B cell (primary cell): Measurements from ENCODE around the gene PGP. TPM values are rescaled to one million over a fixed set of nuclear protein-coding genes. Genes with fewer than 3 reads are reported as not detected.

Experiments used
- ATAC-seq: fragments of 200-7000 bp; cut with Tn5 transposase; one replicate; pipeline ENCODE4 v1.10.0; 2021; ENCODE audit warnings: low read depth, mild to moderate bottlenecking, moderate number of reproducible peaks, moderate library complexity
- CTCF ChIA-PET: fragments of 350-600 bp; sonication (Branson Sonifier 250); formaldehyde crosslinking; loops from one replicate; lab custom pipeline; 2021; ENCODE audit warnings: antibody characterized with exemption, inconsistent platforms; lab: Charles Lee
- POLR2A ChIA-PET: fragments of 350-600 bp; sonication (Branson Sonifier 250); formaldehyde crosslinking; loops from one replicate; lab custom pipeline; 2021; ENCODE audit warnings: antibody characterized with exemption; lab: Charles Lee
- DNase-seq: peaks from one replicate; pipeline ENCODE4 v3.0.0; 2013
- H2AFZ ChIP-seq: 2 replicates; pipeline ENCODE4 v1.6.1; 2012; ENCODE audit warnings: mild to moderate bottlenecking, low read depth, low read length; ENCODE audit not compliant: insufficient read depth, poor library complexity, severe bottlenecking
- H3K27ac ChIP-seq, 2 donors: 1 replicate in 1 of 2; 2 replicates in 1 of 2; pipeline ENCODE4 v1.5.1; 2012 to 2013; ENCODE audit warnings: low read length in 2 of 2, mild to moderate bottlenecking in 2 of 2, moderate library complexity in 1 of 2
- H3K27me3 ChIP-seq, 4 experiments: fragments of 200-600 bp in 1 of 4; sonication (generic) in 1 of 4; replicated peaks in 1 of 4; 1 replicate in 2 of 4; 2 replicates in 2 of 4; pipeline versions ENCODE4 v1.6.1 to v1.7.0; 2013 to 2016; ENCODE audit warnings: low read length in 3 of 4, mild to moderate bottlenecking in 2 of 4, mixed read lengths in 1 of 4, moderate library complexity in 1 of 4; ENCODE audit not compliant: insufficient read depth in 4 of 4, control insufficient read depth in 3 of 4; ENCODE audit errors: control extremely low read depth in 1 of 4
- H3K36me3 ChIP-seq, 2 experiments: replicated peaks in 1 of 2; 1 replicate in 1 of 2; 2 replicates in 1 of 2; pipeline versions ENCODE4 v1.6.1 to v1.7.1; 2013; ENCODE audit warnings: low read length in 1 of 2; ENCODE audit not compliant: insufficient read depth in 2 of 2, control insufficient read depth in 1 of 2; ENCODE audit errors: control extremely low read depth in 1 of 2, extremely low read depth in 1 of 2
- H3K4me1 ChIP-seq, 2 donors: fragments of 200-600 bp in 1 of 2; sonication (generic) in 1 of 2; 1 replicate in 1 of 2; 2 replicates in 1 of 2; pipeline versions ENCODE4 v1.5.1 to v1.6.1; 2013 to 2017; ENCODE audit warnings: low read length in 2 of 2; ENCODE audit not compliant: control insufficient read depth in 2 of 2, insufficient read depth in 2 of 2
- H3K4me2 ChIP-seq: replicated peaks from 2 replicates; pipeline ENCODE3; 2012; ENCODE audit warnings: mild to moderate bottlenecking, low read depth, low read length; ENCODE audit not compliant: poor library complexity, severe bottlenecking
- H3K4me3 ChIP-seq, 5 experiments: fragments of 200-600 bp in 1 of 5; sonication (generic) in 1 of 5; 1 replicate in 3 of 5; 2 replicates in 2 of 5; pipeline versions ENCODE4 v1.5.1 to v1.7.0; 2011 to 2016; ENCODE audit warnings: low read length in 4 of 5, mild to moderate bottlenecking in 4 of 5, low read depth in 2 of 5, control low read depth in 1 of 5, moderate library complexity in 1 of 5; ENCODE audit not compliant: insufficient read depth in 1 of 5; ENCODE audit errors: control extremely low read depth in 1 of 5, extremely low read depth in 1 of 5
- H3K79me2 ChIP-seq: fragments of 200-600 bp; sonication (generic); one replicate; pipeline ENCODE4 v1.6.0; 2016; ENCODE audit warnings: low read length; ENCODE audit not compliant: control insufficient read depth, insufficient read depth
- H3K9ac ChIP-seq: fragments of 200-600 bp; sonication (generic); 2 replicates; pipeline ENCODE4 v1.6.1; 2017; ENCODE audit warnings: mild to moderate bottlenecking, low read length, moderate library complexity
- H3K9me3 ChIP-seq, 3 donors: one replicate each; pipeline versions ENCODE4 v1.6.1 to v1.7.1; 2013; ENCODE audit warnings: low read length in 2 of 3; ENCODE audit not compliant: control insufficient read depth in 2 of 3, insufficient read depth in 1 of 3; ENCODE audit errors: control extremely low read depth in 1 of 3
- H4K20me1 ChIP-seq: 2 replicates; pipeline ENCODE4 v1.6.0; 2012; ENCODE audit warnings: mild to moderate bottlenecking, low read length; ENCODE audit not compliant: insufficient read depth, control insufficient read depth, poor library complexity, severe bottlenecking
- H3K27ac Mint-ChIP-seq: one replicate; pipeline ENCODE4 v1.8.0; 2021; ENCODE audit warnings: mixed read lengths
- H3K27me3 Mint-ChIP-seq: one replicate; pipeline ENCODE4 v1.8.0; 2021; ENCODE audit warnings: mixed read lengths
- H3K4me1 Mint-ChIP-seq: one replicate; pipeline ENCODE4 v1.8.0; 2021; ENCODE audit warnings: mixed read lengths
- H3K4me3 Mint-ChIP-seq: one replicate; pipeline ENCODE4 v1.8.0; 2021; ENCODE audit warnings: mixed read lengths
- H3K9me3 Mint-ChIP-seq: one replicate; pipeline ENCODE4 v1.8.0; 2022; ENCODE audit warnings: mixed read lengths; ENCODE audit not compliant: insufficient read depth
- EZH2 ChIP-seq: IDR thresholded peaks from 2 replicates; pipeline ENCODE4 v1.6.1; 2012; ENCODE audit warnings: borderline replicate concordance, low read depth, mild to moderate bottlenecking, moderate library complexity, low read length; ENCODE audit not compliant: insufficient read depth, poor library complexity, severe bottlenecking
- WGBS: methylation state at CpG from one replicate; pipeline ENCODE4 v1.1.5; 2013; ENCODE audit warnings: missing lambda C conversion rate; ENCODE audit not compliant: insufficient coverage; 5-methylcytosine and 5-hydroxymethylcytosine counted together
- intact Hi-C: fragments of 100-400 bp; cut with micrococcal nuclease; formaldehyde crosslinking; loops from one replicate; pipeline ENCODE4 v1.10.0; 2022
- polyA plus RNA-seq: library from polyadenylated mRNA; depleted of rRNA; stranded (reverse); fragments of >200 nt; gene quantifications from 2 replicates; pipeline ENCODE4 v1.2.3, GENCODE V29; 2012
- total RNA-seq, 2 donors: library from RNA; stranded (reverse); fragments of 120-200 nt in 1 of 2; gene quantifications; 1 replicate in 1 of 2; 2 replicates in 1 of 2; pipeline versions ENCODE4 v1.2.3 to v1.2.4, GENCODE V29; 2013 to 2022
- TF ChIP-seq, protein P1 (sequence below): fragments of 200-600 bp; IDR thresholded peaks from one replicate; pipeline ENCODE4 v1.8.0; 2022; ENCODE audit warnings: antibody characterized with exemption, mild to moderate bottlenecking

PGP gene
- total and polyA plus RNA-seq, 2 donors (not counting 1 experiment from before 2014, with no cell fraction given): 15.4 to 16.5 TPM

DNA sequence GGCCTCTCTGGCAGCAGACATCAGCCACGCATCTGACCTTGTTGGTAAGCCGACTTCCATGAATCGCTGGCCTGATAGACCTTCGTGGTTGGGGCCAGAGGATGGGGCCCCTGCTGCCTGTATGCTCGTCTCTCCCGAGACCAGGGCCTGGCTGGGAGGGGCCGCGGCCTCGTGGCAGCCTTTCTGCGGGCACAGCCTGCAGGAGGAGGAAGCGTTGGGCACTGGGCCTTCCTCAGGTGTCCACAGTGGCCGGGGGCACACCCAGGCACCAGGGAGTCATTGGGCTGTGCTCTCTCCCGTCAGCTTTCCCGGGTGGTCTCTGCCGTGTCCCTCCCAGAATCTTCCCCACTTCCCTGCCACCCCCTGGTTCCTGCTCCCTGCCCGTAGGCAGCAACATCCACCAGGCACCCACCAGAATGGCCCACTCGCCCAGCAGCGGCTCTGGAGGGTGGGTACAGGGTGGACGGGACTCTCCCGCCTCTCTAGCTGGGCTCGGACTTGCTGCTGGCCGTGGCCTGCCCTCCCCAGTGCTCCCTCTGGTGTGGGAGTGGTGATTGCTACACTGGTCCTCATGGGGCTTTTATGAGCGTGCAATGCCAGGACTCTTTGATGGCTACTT is 15.1 kb upstream of the PGP start:
- Histone ChIP-seq H3K79me2 (peaks cover 35% of the 10 kb centered on the region), H3K27ac (no peak overlapping the region), H3K27me3 (no peaks in the 10 kb centered on the region), H3K4me1 (peaks cover 0 to 1% of the 10 kb centered on the region in 2 donors), H3K4me3 (no peak overlapping the region), H3K36me3 (peaks cover 0 to 53% of the 10 kb centered on the region in 2 experiments), H4K20me1 (peaks cover 43% of the 10 kb centered on the region), H3K9ac (no peak overlapping the region), H3K9me3 (no peaks in the 10 kb centered on the region), H2AFZ (no peak overlapping the region), H3K4me2 (no peak overlapping the region)
- Mint-ChIP-seq H3K9me3 (no peaks in the 10 kb centered on the region), H3K4me3 (no peak overlapping the region), H3K27ac (no peak overlapping the region), H3K4me1 (peaks cover 13% of the 10 kb centered on the region), H3K27me3 (no peaks in the 10 kb centered on the region)
- ChIA-PET CTCF (no interaction called here), POLR2A (no interaction called here)
- TF ChIP-seq, protein P1, sequence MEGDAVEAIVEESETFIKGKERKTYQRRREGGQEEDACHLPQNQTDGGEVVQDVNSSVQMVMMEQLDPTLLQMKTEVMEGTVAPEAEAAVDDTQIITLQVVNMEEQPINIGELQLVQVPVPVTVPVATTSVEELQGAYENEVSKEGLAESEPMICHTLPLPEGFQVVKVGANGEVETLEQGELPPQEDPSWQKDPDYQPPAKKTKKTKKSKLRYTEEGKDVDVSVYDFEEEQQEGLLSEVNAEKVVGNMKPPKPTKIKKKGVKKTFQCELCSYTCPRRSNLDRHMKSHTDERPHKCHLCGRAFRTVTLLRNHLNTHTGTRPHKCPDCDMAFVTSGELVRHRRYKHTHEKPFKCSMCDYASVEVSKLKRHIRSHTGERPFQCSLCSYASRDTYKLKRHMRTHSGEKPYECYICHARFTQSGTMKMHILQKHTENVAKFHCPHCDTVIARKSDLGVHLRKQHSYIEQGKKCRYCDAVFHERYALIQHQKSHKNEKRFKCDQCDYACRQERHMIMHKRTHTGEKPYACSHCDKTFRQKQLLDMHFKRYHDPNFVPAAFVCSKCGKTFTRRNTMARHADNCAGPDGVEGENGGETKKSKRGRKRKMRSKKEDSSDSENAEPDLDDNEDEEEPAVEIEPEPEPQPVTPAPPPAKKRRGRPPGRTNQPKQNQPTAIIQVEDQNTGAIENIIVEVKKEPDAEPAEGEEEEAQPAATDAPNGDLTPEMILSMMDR: no peak
- TF ChIP-seq EZH2: no peak
- ATAC-seq (no peak), DNase-seq (no peak)
- WGBS: 95% methylated on average over 21 of the region's 23 CpGs
- intact Hi-C loops: no loop called here

DNA sequence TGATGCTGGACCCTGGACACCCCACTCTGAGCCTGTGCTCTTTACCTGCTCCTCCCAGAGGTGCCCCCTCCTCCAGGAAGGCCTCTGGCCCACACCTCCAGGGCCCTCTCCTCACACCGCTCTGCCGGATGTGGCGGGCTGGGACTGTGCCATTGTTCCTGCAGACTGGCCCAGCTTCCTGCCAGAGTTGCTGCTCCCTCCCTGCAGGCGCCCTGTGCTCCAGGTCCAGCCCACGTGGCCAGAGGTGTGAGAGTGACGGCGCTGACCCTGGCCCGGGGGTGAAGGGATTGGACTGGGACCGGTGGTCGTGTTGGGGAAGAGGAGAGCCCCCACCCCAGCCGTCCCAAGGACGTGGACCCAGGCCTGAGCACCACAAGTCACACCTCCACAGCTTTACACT is 14.5 kb upstream of the PGP start:
- intact Hi-C loops: no loop called here
- H3K9ac ChIP-seq: no peak overlapping the region
- 96% methylated on average over 8 of the region's 12 CpGs for WGBS
- H3K27me3 ChIP-seq: no peaks in the 10 kb centered on the region
- H3K4me2 ChIP-seq: no peak overlapping the region
- TF ChIP-seq, protein P1: no peak
- no peak for TF ChIP-seq EZH2
- H3K4me1 ChIP-seq: peaks cover 6 to 8% of the 10 kb centered on the region in 2 donors
- peaks cover 0 to 49% of the 10 kb centered on the region in 2 experiments for H3K36me3 ChIP-seq
- H3K9me3 ChIP-seq: peaks cover 0 to under 1% (median 0%) of the 10 kb centered on the region in 3 donors
- no peak overlapping the region for H3K4me3 ChIP-seq
- peaks cover 42% of the 10 kb centered on the region for H3K79me2 ChIP-seq
- no peak overlapping the region for H3K27ac ChIP-seq
- no peak overlapping the region for H2AFZ ChIP-seq
- CTCF ChIA-PET: interaction anchor here (1.3 kb wide), 1 partner anchor 22 kb away, joined by 3 read pairs; the partner anchor contains the start of gene ECI1
- Mint-ChIP-seq H3K27ac (no peak overlapping the region), H3K9me3 (no peaks in the 10 kb centered on the region), H3K4me3 (no peak overlapping the region), H3K27me3 (no peaks in the 10 kb centered on the region), H3K4me1 (peaks cover 20% of the 10 kb centered on the region)
- H4K20me1 ChIP-seq: peaks cover 44% of the 10 kb centered on the region
- DNase-seq (no peak), ATAC-seq (no peak)
- POLR2A ChIA-PET: no interaction called here
